ENCODE measurements around the gene ADTRP.

The ADTRP gene

DNA sequence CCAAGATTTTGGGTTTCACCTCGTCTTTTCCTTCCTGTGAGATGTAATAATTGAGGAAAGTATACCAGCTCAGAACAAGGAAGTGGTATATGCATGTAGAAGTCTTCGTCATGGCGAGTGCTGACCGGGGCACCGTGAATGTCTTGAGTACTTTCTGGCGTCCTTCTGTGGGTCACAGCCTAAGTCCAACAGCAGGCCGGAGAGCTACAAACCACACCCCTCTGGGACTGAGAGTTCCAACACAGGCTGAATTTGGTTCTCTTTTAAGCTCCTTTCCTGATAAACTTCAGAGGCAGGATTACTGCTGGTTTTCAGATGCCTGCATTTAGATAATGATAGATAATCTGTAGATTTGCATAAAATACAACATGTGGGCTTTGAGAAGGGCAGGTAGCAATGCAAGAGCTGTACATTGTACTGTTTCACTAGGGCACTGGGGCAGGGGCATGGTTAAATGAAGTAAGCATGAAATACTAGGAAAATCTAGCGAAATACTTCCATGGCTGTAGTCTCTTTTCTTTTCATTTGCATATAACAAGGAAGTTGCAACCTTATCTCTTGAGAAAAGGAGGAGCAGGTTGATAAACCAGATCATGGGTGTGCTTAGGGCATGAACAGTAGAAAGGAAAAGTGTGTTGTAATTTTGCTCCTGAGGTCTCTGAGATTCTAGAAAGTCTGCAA is at the start of gene ADTRP:
Gene ADTRP, minus strand, starts transcription at position 156 of the 681 bp plus-strand sequence. Its CDS starts 44 bp downstream, at position 112.
- Histone ChIP-seq H3K9me3 (ENCODE audit: control insufficient read depth, low read length) (no peaks in the 10 kb centered on the region), H3K27me3 (ENCODE audit: control insufficient read depth, insufficient read depth, low read length) (no peaks in the 10 kb centered on the region), H3K4me3 (ENCODE audit: low read length) (peak within 1 kb of the TSS; percentile 5), H3K9ac (ENCODE audit: low read length) (peak within 1 kb of the TSS; percentile 30), H3K36me3 (ENCODE audit: control insufficient read depth, insufficient read depth, low read length) (no peaks in the 10 kb centered on the region), H3K4me1 (ENCODE audit: control insufficient read depth, insufficient read depth, low read length) (peaks cover 44% of the 10 kb centered on the region)

DNA sequence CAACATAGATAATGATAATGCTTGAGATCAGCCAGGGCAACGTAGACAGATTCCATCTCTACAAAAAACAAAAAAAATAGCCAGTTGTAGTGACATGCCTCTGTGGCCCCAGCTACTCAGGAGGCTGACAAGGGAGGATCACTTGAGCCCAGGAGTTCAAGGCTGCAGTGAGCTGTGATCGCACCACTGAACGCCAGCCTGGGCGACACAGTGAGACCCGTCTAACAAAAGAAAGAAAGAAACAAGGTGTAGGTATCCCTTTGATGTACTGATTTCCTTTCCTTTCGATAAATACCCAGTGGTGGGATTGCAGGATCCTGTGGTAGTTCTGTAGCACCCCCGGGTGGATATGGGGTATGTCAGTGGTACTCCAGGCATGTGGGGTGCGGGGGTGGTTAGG is 48.2 kb upstream of the ADTRP start:
- Histone ChIP-seq H3K4me1 (ENCODE audit: control insufficient read depth, insufficient read depth, low read length) (no peaks in the 10 kb centered on the region), H3K36me3 (ENCODE audit: control insufficient read depth, insufficient read depth, low read length) (no peaks in the 10 kb centered on the region), H3K9ac (ENCODE audit: low read length) (no peak overlapping the region), H3K27me3 (ENCODE audit: control insufficient read depth, insufficient read depth, low read length) (no peaks in the 10 kb centered on the region), H3K9me3 (ENCODE audit: control insufficient read depth, low read length) (no peaks in the 10 kb centered on the region), H3K4me3 (ENCODE audit: low read length) (no peak overlapping the region)

DNA sequence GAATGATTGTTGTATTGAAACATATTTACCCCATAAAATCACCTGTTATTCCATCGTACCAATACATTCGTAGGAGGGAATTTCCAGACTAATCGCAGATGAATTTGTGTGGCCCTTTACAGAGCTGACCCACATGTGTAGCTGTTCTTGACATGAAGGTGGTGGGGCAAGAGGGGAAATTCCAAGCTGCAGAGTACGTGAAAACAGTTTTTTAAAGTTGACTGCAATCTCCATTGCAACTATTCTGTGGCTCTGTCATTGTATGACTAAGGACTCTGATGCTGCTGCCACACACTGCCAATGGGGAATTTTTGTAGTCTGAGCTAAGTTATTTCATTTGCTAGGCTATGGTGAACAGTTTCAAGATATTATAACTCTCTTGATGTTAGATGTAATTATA is 46.4 kb upstream of the ADTRP start:
- H3K4me3 ChIP-seq (ENCODE audit: low read length), result no peak overlapping the region

GRCh38 chr6:11822346-11822745 is 43.7 kb upstream of the ADTRP start:
- Histone ChIP-seq H3K4me3 (ENCODE audit: low read length) (no peak overlapping the region), H3K27me3 (ENCODE audit: control insufficient read depth, insufficient read depth, low read length) (no peaks in the 10 kb centered on the region), H3K9ac (ENCODE audit: low read length) (no peak overlapping the region), H3K36me3 (ENCODE audit: control insufficient read depth, insufficient read depth, low read length) (no peaks in the 10 kb centered on the region), H3K9me3 (ENCODE audit: control insufficient read depth, low read length) (no peaks in the 10 kb centered on the region), H3K4me1 (ENCODE audit: control insufficient read depth, insufficient read depth, low read length) (no peaks in the 10 kb centered on the region)

More for the DNA sequence above, 46.4 kb upstream of the ADTRP start:
- H3K9me3 ChIP-seq (ENCODE audit: control insufficient read depth, low read length), result no peaks in the 10 kb centered on the region
- H3K27me3 ChIP-seq (ENCODE audit: control insufficient read depth, insufficient read depth, low read length), result no peaks in the 10 kb centered on the region
- H3K4me1 ChIP-seq (ENCODE audit: control insufficient read depth, insufficient read depth, low read length), result no peaks in the 10 kb centered on the region
- no peak overlapping the region for H3K9ac ChIP-seq (ENCODE audit: low read length)
- no peaks in the 10 kb centered on the region for H3K36me3 ChIP-seq (ENCODE audit: control insufficient read depth, insufficient read depth, low read length)

- H3K4me1 ChIP-seq (ENCODE audit: control insufficient read depth, insufficient read depth, low read length), result no peaks in the 10 kb centered on the region
- no peak overlapping the region for H3K9ac ChIP-seq (ENCODE audit: low read length)
- no peaks in the 10 kb centered on the region for H3K9me3 ChIP-seq (ENCODE audit: control insufficient read depth, low read length)
- H3K36me3 ChIP-seq (ENCODE audit: control insufficient read depth, insufficient read depth, low read length), result no peaks in the 10 kb centered on the region
- no peak overlapping the region for H3K4me3 ChIP-seq (ENCODE audit: low read length)
- H3K27me3 ChIP-seq (ENCODE audit: control insufficient read depth, insufficient read depth, low read length), result no peaks in the 10 kb centered on the region
Observed at GRCh38 chr6:11821781-11822180, 43.2 kb upstream of the ADTRP start.

GRCh38 chr6:11820821-11821220 is 42.2 kb upstream of the ADTRP start:
- no peak overlapping the region for H3K9ac ChIP-seq (ENCODE audit: low read length)
- H3K27me3 ChIP-seq (ENCODE audit: control insufficient read depth, insufficient read depth, low read length), result no peaks in the 10 kb centered on the region
- no peaks in the 10 kb centered on the region for H3K36me3 ChIP-seq (ENCODE audit: control insufficient read depth, insufficient read depth, low read length)
- H3K4me3 ChIP-seq (ENCODE audit: low read length), result no peak overlapping the region
- H3K4me1 ChIP-seq (ENCODE audit: control insufficient read depth, insufficient read depth, low read length), result no peaks in the 10 kb centered on the region
- no peaks in the 10 kb centered on the region for H3K9me3 ChIP-seq (ENCODE audit: control insufficient read depth, low read length)

GRCh38 chr6:11819486-11819885 is 40.9 kb upstream of the ADTRP start:
- no peak overlapping the region for H3K9ac ChIP-seq (ENCODE audit: low read length)
- H3K4me3 ChIP-seq (ENCODE audit: low read length), result no peak overlapping the region
- H3K9me3 ChIP-seq (ENCODE audit: control insufficient read depth, low read length), result no peaks in the 10 kb centered on the region
- H3K4me1 ChIP-seq (ENCODE audit: control insufficient read depth, insufficient read depth, low read length), result peaks cover 1% of the 10 kb centered on the region
- no peaks in the 10 kb centered on the region for H3K27me3 ChIP-seq (ENCODE audit: control insufficient read depth, insufficient read depth, low read length)
- H3K36me3 ChIP-seq (ENCODE audit: control insufficient read depth, insufficient read depth, low read length), result no peaks in the 10 kb centered on the region

GRCh38 chr6:11815231-11815630 is 36.6 kb upstream of the ADTRP start:
- H3K36me3 ChIP-seq (ENCODE audit: control insufficient read depth, insufficient read depth, low read length), result no peaks in the 10 kb centered on the region
- no peak overlapping the region for H3K4me3 ChIP-seq (ENCODE audit: low read length)
- H3K27me3 ChIP-seq (ENCODE audit: control insufficient read depth, insufficient read depth, low read length), result no peaks in the 10 kb centered on the region
- no peak overlapping the region for H3K9ac ChIP-seq (ENCODE audit: low read length)
- H3K4me1 ChIP-seq (ENCODE audit: control insufficient read depth, insufficient read depth, low read length), result peaks cover 21% of the 10 kb centered on the region
- no peaks in the 10 kb centered on the region for H3K9me3 ChIP-seq (ENCODE audit: control insufficient read depth, low read length)

GRCh38 chr6:11814819-11815218 is 36.2 kb upstream of the ADTRP start:
- Histone ChIP-seq H3K9me3 (ENCODE audit: control insufficient read depth, low read length) (no peaks in the 10 kb centered on the region), H3K4me3 (ENCODE audit: low read length) (no peak overlapping the region), H3K27me3 (ENCODE audit: control insufficient read depth, insufficient read depth, low read length) (no peaks in the 10 kb centered on the region), H3K36me3 (ENCODE audit: control insufficient read depth, insufficient read depth, low read length) (no peaks in the 10 kb centered on the region), H3K4me1 (ENCODE audit: control insufficient read depth, insufficient read depth, low read length) (peaks cover 26% of the 10 kb centered on the region), H3K9ac (ENCODE audit: low read length) (no peak overlapping the region)

- peaks cover 30% of the 10 kb centered on the region for H3K4me1 ChIP-seq (ENCODE audit: control insufficient read depth, insufficient read depth, low read length)
- no peaks in the 10 kb centered on the region for H3K27me3 ChIP-seq (ENCODE audit: control insufficient read depth, insufficient read depth, low read length)
- H3K9me3 ChIP-seq (ENCODE audit: control insufficient read depth, low read length), result no peaks in the 10 kb centered on the region
- H3K9ac ChIP-seq (ENCODE audit: low read length), result no peak overlapping the region
- no peak overlapping the region for H3K4me3 ChIP-seq (ENCODE audit: low read length)
- H3K36me3 ChIP-seq (ENCODE audit: control insufficient read depth, insufficient read depth, low read length), result no peaks in the 10 kb centered on the region
Observed at GRCh38 chr6:11814106-11814505, 35.5 kb upstream of the ADTRP start.

DNA sequence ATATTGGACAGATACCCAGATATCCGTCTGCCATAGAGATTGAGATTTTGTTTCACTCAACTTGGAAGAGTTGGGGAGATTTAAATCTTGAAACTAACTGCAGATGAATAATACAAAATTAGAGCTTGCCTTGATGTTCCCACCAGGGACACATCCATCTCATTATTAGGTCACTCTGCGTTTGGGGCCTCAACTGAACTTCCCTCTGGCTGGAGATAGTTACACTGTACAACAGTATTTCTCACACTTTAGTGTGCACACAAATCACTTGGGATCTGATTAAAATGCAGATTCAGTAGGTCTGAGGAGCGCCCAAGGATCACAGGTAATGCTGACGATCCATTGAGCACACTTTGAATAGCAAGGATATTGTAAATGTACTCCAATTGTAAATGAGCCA is 35.0 kb upstream of the ADTRP start:
- Histone ChIP-seq H3K4me3 (ENCODE audit: low read length) (no peak overlapping the region), H3K9ac (ENCODE audit: low read length) (no peak overlapping the region), H3K27me3 (ENCODE audit: control insufficient read depth, insufficient read depth, low read length) (no peaks in the 10 kb centered on the region), H3K4me1 (ENCODE audit: control insufficient read depth, insufficient read depth, low read length) (peaks cover 30% of the 10 kb centered on the region), H3K9me3 (ENCODE audit: control insufficient read depth, low read length) (no peaks in the 10 kb centered on the region), H3K36me3 (ENCODE audit: control insufficient read depth, insufficient read depth, low read length) (no peaks in the 10 kb centered on the region)

DNA sequence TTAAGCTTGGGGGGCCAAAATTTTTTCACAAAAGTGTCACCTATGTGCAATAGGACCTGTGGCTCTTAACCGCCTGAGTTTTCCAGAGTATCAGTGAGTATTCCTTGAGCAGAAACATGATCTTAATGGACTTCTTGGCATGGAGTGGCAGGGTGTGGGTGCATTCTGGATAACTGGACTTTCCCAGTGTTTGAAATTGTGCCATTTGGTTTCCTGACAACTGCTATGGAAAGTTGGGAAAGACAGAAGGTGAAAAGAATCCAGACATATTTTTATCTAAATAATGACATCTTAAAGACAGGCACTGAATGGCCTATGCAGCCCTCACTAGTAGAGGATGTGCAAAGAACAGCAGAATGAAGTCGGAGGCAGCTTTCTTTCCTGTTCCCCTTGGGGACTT is 34.3 kb upstream of the ADTRP start:
- no peaks in the 10 kb centered on the region for H3K36me3 ChIP-seq (ENCODE audit: control insufficient read depth, insufficient read depth, low read length)
- no peak overlapping the region for H3K4me3 ChIP-seq (ENCODE audit: low read length)
- peaks cover 30% of the 10 kb centered on the region for H3K4me1 ChIP-seq (ENCODE audit: control insufficient read depth, insufficient read depth, low read length)
- no peaks in the 10 kb centered on the region for H3K27me3 ChIP-seq (ENCODE audit: control insufficient read depth, insufficient read depth, low read length)
- no peak overlapping the region for H3K9ac ChIP-seq (ENCODE audit: low read length)
- H3K9me3 ChIP-seq (ENCODE audit: control insufficient read depth, low read length), result no peaks in the 10 kb centered on the region

- Histone ChIP-seq H3K36me3 (ENCODE audit: control insufficient read depth, insufficient read depth, low read length) (no peaks in the 10 kb centered on the region), H3K4me1 (ENCODE audit: control insufficient read depth, insufficient read depth, low read length) (peaks cover 30% of the 10 kb centered on the region), H3K4me3 (ENCODE audit: low read length) (no peak overlapping the region), H3K27me3 (ENCODE audit: control insufficient read depth, insufficient read depth, low read length) (no peaks in the 10 kb centered on the region), H3K9me3 (ENCODE audit: control insufficient read depth, low read length) (no peaks in the 10 kb centered on the region), H3K9ac (ENCODE audit: low read length) (no peak overlapping the region)
Observed at GRCh38 chr6:11812439-11812838, 33.8 kb upstream of the ADTRP start.

Data from mucosa of stomach (tissue), 1 donor.